Measurements from ENCODE around the gene FAM13A. TPM values are rescaled to one million over a fixed set of nuclear protein-coding genes. Genes with fewer than 3 reads are reported as not detected.

The FAM13A gene
- total RNA-seq, 1 donor from 2014 or later = 29.5 TPM

DNA sequence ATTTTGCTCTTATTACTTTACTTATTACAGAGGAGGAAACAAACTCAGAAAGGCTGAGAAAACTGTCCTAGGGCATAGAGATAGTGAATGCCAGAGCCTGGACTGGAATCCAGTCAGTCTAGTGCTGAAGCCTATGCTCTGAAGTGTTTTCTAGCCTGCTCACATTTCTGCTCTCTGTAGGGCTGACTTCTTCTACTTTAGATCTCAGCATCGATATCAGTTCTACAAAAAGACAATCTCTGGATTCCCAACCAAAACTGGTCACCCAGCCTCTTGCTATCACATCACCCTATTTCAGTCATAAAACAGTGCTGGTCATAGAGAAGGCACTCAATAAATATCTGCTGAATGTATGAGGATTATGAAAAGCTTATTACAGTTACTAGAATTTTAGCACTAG lies 87.2 kb downstream of the FAM13A start:
- Mint-ChIP-seq H3K4me1 (ENCODE audit: low read depth) (peaks cover 4% of the 10 kb centered on the region), H3K36me3 (ENCODE audit: insufficient read depth) (peaks cover 8% of the 10 kb centered on the region), H3K27ac (no peak overlapping the region), H3K9me3 (ENCODE audit: low read depth) (peaks cover 8% of the 10 kb centered on the region), H3K4me3 (ENCODE audit: low read depth) (no peak overlapping the region), H3K27me3 (no peaks in the 10 kb centered on the region)
- TF ChIP-seq, protein P1, sequence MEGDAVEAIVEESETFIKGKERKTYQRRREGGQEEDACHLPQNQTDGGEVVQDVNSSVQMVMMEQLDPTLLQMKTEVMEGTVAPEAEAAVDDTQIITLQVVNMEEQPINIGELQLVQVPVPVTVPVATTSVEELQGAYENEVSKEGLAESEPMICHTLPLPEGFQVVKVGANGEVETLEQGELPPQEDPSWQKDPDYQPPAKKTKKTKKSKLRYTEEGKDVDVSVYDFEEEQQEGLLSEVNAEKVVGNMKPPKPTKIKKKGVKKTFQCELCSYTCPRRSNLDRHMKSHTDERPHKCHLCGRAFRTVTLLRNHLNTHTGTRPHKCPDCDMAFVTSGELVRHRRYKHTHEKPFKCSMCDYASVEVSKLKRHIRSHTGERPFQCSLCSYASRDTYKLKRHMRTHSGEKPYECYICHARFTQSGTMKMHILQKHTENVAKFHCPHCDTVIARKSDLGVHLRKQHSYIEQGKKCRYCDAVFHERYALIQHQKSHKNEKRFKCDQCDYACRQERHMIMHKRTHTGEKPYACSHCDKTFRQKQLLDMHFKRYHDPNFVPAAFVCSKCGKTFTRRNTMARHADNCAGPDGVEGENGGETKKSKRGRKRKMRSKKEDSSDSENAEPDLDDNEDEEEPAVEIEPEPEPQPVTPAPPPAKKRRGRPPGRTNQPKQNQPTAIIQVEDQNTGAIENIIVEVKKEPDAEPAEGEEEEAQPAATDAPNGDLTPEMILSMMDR (IDR thresholded peaks at IDR 0.05; ENCODE audit: unreplicated experiment) = no peak
- DNase-seq (ENCODE audit: low spot score, unreplicated experiment) = no peak

DNA sequence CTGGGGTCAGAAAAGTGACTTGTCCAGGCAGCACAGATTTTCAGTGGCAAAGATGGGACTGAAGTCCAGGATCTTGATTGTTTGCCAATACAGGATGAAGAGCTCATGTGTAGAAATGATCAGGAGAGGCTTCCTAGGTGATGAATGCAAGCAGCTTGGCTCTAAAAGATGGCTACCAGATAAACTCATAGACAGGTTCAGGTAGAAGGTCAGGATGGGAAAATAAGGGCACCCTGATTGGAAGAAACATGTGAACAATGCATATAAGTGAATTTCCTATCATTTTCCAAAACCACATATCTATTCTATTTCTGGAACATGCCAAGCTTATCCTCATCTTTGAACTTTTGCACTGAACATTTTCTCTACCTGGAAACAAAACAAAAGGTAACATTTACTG lies 87.7 kb downstream of the FAM13A start:
- no peak for DNase-seq (ENCODE audit: low spot score, unreplicated experiment)
- H3K4me3 Mint-ChIP-seq (ENCODE audit: low read depth) = no peak overlapping the region
- TF ChIP-seq, protein P1 (IDR thresholded peaks at IDR 0.05; ENCODE audit: unreplicated experiment) = no peak
- no peaks in the 10 kb centered on the region for H3K27me3 Mint-ChIP-seq
- peaks cover 8% of the 10 kb centered on the region for H3K36me3 Mint-ChIP-seq (ENCODE audit: insufficient read depth)
- no peak overlapping the region for H3K27ac Mint-ChIP-seq
- peaks cover 8% of the 10 kb centered on the region for H3K9me3 Mint-ChIP-seq (ENCODE audit: low read depth)
- peaks cover 4% of the 10 kb centered on the region for H3K4me1 Mint-ChIP-seq (ENCODE audit: low read depth)

DNA sequence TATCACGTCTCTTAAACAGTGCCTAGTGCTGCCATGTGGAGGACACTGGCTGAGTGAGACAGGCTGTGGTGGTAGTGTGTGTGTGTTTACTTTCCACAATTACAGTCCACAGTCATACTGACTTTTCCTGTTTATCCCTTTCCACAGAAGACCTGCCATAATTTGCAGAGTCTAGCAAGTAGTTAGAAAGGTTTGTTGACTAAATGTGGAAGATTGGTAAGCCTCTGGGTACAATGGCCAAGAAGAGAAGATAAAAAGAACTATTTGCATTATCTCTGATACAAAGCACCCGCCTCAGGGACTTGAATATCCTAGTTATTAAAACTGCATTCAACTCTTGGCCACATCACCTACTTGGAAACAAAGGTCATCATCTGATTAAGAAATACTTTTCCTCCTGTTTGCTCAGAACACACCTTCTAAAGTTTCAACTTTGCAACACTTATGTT lies 89.1 kb downstream of the FAM13A start:
- no peaks in the 10 kb centered on the region for H3K27me3 Mint-ChIP-seq
- H3K4me1 Mint-ChIP-seq (ENCODE audit: low read depth) = peaks cover 6% of the 10 kb centered on the region
- H3K4me3 Mint-ChIP-seq (ENCODE audit: low read depth) = no peak overlapping the region
- peaks cover 2% of the 10 kb centered on the region for H3K36me3 Mint-ChIP-seq (ENCODE audit: insufficient read depth)
- no peak overlapping the region for H3K27ac Mint-ChIP-seq
- no peak for DNase-seq (ENCODE audit: low spot score, unreplicated experiment)
- TF ChIP-seq, protein P1 (IDR thresholded peaks at IDR 0.05; ENCODE audit: unreplicated experiment) = no peak
- H3K9me3 Mint-ChIP-seq (ENCODE audit: low read depth) = peaks cover under 1% of the 10 kb centered on the region

DNA sequence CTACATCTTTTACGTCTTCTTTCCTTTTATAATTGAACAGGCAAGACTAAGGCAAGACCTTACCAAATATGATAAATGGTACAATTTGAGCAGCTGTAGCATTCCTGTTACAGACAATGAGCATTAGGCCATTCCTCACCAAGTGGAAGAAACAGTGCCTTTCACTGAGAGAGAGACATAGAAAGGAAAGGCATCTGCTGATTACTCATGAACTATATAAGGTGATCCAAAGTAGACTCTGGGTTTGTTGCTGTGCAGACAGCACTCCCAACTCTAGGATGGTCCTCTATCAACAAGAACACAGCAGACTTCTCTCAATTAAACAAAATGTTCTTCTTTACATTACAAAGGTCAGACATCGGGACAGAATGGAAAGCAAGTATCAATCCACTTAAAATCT lies 91.9 kb downstream of the FAM13A start:
- TF ChIP-seq, protein P1 (IDR thresholded peaks at IDR 0.05; ENCODE audit: unreplicated experiment) = no peak
- Mint-ChIP-seq H3K4me3 (ENCODE audit: low read depth) (no peak overlapping the region), H3K27ac (no peak overlapping the region), H3K9me3 (ENCODE audit: low read depth) (no peaks in the 10 kb centered on the region), H3K36me3 (ENCODE audit: insufficient read depth) (peaks cover 1% of the 10 kb centered on the region), H3K27me3 (no peaks in the 10 kb centered on the region), H3K4me1 (ENCODE audit: low read depth) (peaks cover 6% of the 10 kb centered on the region)
- DNase-seq (ENCODE audit: low spot score, unreplicated experiment) = no peak

DNA sequence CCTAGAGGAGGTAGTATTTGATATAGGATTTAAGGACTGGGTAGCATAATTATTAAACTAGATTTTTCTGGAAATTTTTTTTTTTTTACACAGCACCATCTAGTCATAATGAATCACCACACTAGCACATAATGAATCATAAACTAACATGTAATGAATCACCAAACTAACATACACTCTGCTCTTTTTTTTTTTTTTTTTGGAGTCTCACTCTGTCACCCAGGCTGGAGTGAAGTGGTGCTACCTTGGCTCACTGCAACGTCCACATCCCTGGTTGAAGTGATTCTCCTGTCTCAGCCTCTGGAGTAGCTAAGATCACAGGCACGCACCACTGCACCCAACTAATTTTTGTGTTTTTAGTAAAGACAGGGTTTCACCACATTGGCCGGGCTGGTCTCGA lies 92.5 kb downstream of the FAM13A start:
- Mint-ChIP-seq H3K9me3 (ENCODE audit: low read depth) (peaks cover 1% of the 10 kb centered on the region), H3K27ac (no peak overlapping the region), H3K4me1 (ENCODE audit: low read depth) (peaks cover 6% of the 10 kb centered on the region), H3K4me3 (ENCODE audit: low read depth) (no peak overlapping the region), H3K27me3 (no peaks in the 10 kb centered on the region), H3K36me3 (ENCODE audit: insufficient read depth) (peaks cover 1% of the 10 kb centered on the region)
- TF ChIP-seq, protein P1 (IDR thresholded peaks at IDR 0.05; ENCODE audit: unreplicated experiment) = no peak
- DNase-seq (ENCODE audit: low spot score, unreplicated experiment) = no peak
